ENCODE results near the gene MSRB1.

Gene MSRB1

DNA sequence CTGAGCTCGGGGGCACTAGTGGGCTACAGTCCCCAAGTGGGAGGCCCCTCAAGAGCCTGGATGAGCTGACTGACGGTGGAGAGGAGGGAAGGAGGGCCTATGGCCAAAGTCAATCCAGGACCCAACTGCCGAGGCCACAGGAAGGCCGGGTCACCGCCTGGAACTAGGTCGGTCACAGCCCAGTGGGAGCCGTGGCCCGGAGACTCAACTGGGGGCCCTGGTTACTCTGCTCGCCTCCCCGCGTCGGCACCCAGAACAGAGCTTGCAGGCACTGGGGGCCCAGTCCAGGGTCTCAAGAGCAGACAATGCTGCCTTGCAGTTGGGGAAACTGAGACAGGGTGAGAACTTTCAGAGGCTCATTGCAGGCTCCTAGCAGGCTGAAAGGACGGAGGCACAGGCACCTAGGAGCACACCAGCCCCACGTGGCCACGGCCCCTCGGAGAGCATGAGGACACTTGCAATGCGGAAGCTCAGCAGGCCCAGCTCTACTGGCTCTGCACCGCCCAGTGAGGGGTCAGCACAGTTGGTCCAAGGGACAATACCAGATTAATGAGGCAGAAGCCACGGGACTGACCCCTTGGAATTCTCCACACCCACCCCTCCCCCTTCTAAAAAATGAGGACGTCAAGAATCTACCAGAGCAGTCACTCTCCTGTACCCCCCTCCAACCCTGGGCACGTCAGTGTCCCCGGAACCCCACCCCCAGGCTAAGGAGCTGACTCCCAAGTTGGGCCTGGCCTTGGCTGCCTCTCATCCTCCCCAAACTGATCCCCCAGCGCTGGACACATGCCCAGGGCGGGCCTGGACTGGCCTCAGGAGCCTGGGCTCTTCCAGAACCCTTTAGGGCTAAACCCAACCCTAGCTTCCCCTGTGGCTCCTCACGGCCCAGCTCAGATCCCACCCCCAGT, 27.0 kb downstream of the MSRB1 start:
- TF ChIP-seq, protein P1, sequence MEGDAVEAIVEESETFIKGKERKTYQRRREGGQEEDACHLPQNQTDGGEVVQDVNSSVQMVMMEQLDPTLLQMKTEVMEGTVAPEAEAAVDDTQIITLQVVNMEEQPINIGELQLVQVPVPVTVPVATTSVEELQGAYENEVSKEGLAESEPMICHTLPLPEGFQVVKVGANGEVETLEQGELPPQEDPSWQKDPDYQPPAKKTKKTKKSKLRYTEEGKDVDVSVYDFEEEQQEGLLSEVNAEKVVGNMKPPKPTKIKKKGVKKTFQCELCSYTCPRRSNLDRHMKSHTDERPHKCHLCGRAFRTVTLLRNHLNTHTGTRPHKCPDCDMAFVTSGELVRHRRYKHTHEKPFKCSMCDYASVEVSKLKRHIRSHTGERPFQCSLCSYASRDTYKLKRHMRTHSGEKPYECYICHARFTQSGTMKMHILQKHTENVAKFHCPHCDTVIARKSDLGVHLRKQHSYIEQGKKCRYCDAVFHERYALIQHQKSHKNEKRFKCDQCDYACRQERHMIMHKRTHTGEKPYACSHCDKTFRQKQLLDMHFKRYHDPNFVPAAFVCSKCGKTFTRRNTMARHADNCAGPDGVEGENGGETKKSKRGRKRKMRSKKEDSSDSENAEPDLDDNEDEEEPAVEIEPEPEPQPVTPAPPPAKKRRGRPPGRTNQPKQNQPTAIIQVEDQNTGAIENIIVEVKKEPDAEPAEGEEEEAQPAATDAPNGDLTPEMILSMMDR (IDR thresholded peaks at IDR 0.05; ENCODE audit: insufficient read depth, low read length, poor library complexity, severe bottlenecking), result no peak

DNA sequence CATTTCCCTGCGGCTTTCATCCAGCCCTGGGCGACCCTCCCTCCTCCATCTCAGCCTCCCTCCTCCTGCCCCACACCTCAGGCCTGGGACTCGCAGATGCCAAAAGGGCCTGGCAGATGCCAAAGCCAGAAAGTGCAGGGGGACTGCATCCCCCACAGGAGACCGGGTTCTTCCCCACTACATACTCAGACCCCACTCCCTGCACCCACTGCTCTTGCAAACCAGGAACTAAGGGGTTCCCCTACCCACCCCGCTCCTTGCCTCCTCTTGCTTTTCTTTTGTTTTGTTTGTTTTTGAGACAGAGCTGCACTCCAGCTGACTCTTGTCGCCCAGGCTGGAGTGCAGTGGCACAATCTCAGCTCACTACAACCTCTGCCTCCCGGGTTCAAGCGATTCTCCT, 28.0 kb downstream of the MSRB1 start:
- DNase-seq (ENCODE audit: extremely low read depth, insufficient read length), result no peak
- TF ChIP-seq, protein P1 (IDR thresholded peaks at IDR 0.05; ENCODE audit: insufficient read depth, low read length, poor library complexity, severe bottlenecking), result no peak
- Histone ChIP-seq H3K27me3 (replicated peaks; ENCODE audit: control insufficient read depth, insufficient read depth, low read length) (peaks cover 2% of the 10 kb centered on the region), H3K36me3 (ENCODE audit: control insufficient read depth, insufficient read depth, low read length) (no peaks in the 10 kb centered on the region), H3K4me3 (replicated peaks; ENCODE audit: low read depth, low read length) (no peak overlapping the region)

More for the DNA sequence above, 27.0 kb downstream of the MSRB1 start:
- Histone ChIP-seq H3K36me3 (ENCODE audit: control insufficient read depth, insufficient read depth, low read length) (no peaks in the 10 kb centered on the region), H3K27me3 (replicated peaks; ENCODE audit: control insufficient read depth, insufficient read depth, low read length) (peaks cover 2% of the 10 kb centered on the region), H3K4me3 (replicated peaks; ENCODE audit: low read depth, low read length) (no peak overlapping the region)
- DNase-seq (ENCODE audit: extremely low read depth, insufficient read length), result no peak

DNA sequence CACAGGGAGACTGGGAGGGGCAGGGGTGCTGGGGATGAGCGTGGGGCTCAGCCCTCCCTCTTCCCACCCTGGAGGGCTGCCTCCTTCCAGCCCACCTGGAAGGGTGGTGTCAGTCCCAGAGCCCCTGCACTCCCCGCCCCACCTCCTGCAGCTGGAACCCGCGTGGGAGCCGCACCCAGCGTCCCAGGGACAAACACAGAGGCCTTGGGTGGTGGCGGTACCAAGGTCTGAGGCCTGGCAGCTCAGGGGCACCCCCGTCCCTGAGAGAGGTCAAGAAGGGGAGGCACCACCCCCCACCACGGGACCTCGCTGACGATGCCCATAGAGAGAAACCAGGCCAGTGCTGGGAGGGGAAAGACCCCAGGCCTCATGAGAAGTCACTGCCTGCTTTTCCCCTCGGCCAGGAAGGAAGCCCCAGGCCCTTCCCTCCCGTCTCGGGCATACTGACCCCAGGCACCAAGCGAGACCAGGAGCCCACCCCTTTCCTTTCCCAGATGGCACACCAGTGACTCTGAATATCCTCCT, 28.9 kb downstream of the MSRB1 start:
- TF ChIP-seq, protein P1 (IDR thresholded peaks at IDR 0.05; ENCODE audit: insufficient read depth, low read length, poor library complexity, severe bottlenecking), result no peak
- Histone ChIP-seq H3K27me3 (replicated peaks; ENCODE audit: control insufficient read depth, insufficient read depth, low read length) (peaks cover 2% of the 10 kb centered on the region), H3K36me3 (ENCODE audit: control insufficient read depth, insufficient read depth, low read length) (no peaks in the 10 kb centered on the region), H3K4me3 (replicated peaks; ENCODE audit: low read depth, low read length) (no peak overlapping the region)
- DNase-seq (ENCODE audit: extremely low read depth, insufficient read length), result no peak

DNA sequence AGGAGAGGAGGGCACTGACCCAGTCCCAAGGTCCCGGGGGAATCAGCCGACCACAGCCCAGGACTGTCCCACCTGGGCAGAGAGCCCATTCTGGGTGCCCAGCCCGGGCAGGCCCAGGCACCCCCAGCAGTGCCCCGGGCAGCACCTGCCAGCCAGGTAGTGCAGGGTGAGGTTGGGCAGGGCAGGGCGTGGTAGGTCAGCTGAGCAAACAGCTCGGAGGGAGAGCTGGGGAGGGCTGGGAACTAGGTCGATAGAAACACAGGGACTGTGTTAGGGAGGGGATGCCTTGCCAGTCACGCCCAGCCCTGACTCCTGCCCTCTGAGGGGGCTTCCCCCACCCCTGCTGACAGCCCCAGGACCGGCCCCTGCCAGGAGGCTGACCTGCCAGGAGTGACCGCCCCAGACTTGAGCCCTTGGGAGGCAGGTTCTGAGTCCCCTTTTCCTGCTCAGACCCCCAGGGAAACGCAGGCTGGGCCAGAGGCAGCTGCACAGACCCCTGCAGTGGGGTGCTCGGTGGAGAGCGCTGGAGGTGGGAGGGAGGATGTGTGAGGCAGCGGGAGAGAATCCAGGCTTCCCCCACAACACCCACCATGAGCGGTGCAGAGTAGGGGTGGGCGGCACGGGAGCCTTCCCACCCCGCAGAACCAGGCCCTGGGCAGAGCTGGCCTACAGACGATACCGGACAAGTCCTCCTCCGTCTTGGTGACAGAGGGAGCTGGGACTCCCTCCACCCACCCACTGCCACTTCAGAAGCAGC, 29.5 kb downstream of the MSRB1 start:
- DNase-seq (ENCODE audit: extremely low read depth, insufficient read length), result no peak
- Histone ChIP-seq H3K4me3 (replicated peaks; ENCODE audit: low read depth, low read length) (no peak overlapping the region), H3K36me3 (ENCODE audit: control insufficient read depth, insufficient read depth, low read length) (no peaks in the 10 kb centered on the region), H3K27me3 (replicated peaks; ENCODE audit: control insufficient read depth, insufficient read depth, low read length) (peaks cover 2% of the 10 kb centered on the region)
- TF ChIP-seq, protein P1 (IDR thresholded peaks at IDR 0.05; ENCODE audit: insufficient read depth, low read length, poor library complexity, severe bottlenecking), result no peak

DNA sequence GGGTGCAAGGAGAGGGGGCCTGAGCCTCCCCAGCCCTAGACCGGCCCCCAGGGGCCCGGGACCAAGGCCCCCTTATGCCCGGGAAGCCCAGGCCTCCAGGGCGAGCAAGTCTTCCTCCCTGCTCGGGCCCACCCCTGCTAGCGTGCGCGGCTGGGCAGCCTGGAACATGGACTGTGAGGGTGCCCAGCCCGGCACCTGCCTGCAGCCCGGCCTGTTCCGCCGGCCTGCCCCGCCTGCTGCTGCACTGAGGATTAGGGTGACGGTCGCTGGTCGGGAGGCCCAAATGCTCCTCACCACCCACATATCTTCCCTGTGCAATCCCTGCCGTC, 30.8 kb downstream of the MSRB1 start:
- H3K27me3 ChIP-seq (replicated peaks; ENCODE audit: control insufficient read depth, insufficient read depth, low read length), result peaks cover 2% of the 10 kb centered on the region
- H3K4me3 ChIP-seq (replicated peaks; ENCODE audit: low read depth, low read length), result no peak overlapping the region
- DNase-seq (ENCODE audit: extremely low read depth, insufficient read length), result no peak
- TF ChIP-seq, protein P1 (IDR thresholded peaks at IDR 0.05; ENCODE audit: insufficient read depth, low read length, poor library complexity, severe bottlenecking), result no peak
- no peaks in the 10 kb centered on the region for H3K36me3 ChIP-seq (ENCODE audit: control insufficient read depth, insufficient read depth, low read length)
